GM13977 (cell line): ENCODE results near the gene CXCL16.

Experiments used
- DNase-seq: peaks from one replicate; pipeline ENCODE4 v3.0.0; 2012; ENCODE audit warnings: low spot score
- CTCF ChIP-seq: IDR thresholded peaks from 2 replicates; pipeline ENCODE4 v1.5.1; 2012; ENCODE audit warnings: mild to moderate bottlenecking, control low read depth; ENCODE audit not compliant: insufficient read depth; ENCODE audit errors: extremely low read depth, missing control alignments
- in situ Hi-C: fragments of 300-500 bp; cut with MboI; formaldehyde crosslinking; loops from one replicate; pipeline ENCODE4 v1.12.0; 2022; ENCODE audit warnings: low sequenced_read_pairs, low pct_unique_long_range_greater_than_20kb, mixed read lengths, inconsistent platforms; ENCODE audit not compliant: unreplicated experiment

The CXCL16 gene

DNA sequence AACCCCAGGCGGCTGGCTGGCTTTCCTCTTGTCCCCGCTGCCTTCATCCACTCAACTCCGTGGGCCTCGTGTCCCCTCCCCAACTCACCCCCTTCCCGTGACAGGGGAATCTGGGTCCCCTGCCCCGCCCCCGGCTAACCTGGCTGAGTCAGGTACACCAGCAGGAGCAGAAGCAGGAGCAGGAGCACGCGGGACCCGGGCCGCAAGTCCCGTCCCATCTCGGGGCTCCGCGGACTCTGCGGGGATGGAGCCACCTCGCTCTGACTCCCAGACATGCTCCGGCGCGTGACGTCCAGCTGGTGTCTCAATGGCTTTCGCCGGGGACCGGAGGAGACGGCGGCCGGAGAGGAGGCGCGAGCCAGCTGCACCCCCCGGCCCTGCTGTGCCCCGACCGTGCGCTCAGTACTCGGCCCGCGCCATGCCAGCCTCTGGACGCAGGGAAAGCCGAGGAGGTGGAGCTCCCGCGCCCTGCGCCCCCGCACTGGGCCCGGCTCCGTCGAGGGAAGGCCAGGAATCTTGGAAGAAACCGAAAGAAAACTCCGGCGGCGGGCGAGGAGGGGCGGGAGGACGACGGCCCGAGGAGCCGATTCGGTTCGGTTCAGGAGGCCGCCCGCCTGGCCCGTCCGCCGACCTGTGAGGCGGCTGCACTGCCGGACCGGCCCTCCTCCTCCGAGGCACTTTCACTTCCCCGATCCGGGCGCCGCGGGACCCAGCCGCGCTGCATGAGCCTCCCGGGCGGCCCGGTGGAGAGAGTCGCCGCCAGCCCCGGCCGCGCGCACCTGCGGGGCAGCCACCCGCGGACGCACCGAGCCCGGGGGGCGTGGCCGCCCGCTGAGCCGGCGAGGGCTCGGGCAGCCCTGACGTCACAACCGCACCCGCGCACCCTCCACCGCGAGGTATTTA is at the start of gene CXCL16, which contains the start of gene ZMYND15:
CXCL16 (minus strand) TSS at position 807 of the 903 bp plus-strand sequence; CDS start at position 218, 589 bp downstream.
ZMYND15 (plus strand) TSS at position 712 of the 903 bp plus-strand sequence. CDS start 716 bp downstream, outside the sequence.
- in situ Hi-C loops, result no loop called here
- no peak for TF ChIP-seq CTCF
- DNase-seq, result peak; percentile 90

DNA sequence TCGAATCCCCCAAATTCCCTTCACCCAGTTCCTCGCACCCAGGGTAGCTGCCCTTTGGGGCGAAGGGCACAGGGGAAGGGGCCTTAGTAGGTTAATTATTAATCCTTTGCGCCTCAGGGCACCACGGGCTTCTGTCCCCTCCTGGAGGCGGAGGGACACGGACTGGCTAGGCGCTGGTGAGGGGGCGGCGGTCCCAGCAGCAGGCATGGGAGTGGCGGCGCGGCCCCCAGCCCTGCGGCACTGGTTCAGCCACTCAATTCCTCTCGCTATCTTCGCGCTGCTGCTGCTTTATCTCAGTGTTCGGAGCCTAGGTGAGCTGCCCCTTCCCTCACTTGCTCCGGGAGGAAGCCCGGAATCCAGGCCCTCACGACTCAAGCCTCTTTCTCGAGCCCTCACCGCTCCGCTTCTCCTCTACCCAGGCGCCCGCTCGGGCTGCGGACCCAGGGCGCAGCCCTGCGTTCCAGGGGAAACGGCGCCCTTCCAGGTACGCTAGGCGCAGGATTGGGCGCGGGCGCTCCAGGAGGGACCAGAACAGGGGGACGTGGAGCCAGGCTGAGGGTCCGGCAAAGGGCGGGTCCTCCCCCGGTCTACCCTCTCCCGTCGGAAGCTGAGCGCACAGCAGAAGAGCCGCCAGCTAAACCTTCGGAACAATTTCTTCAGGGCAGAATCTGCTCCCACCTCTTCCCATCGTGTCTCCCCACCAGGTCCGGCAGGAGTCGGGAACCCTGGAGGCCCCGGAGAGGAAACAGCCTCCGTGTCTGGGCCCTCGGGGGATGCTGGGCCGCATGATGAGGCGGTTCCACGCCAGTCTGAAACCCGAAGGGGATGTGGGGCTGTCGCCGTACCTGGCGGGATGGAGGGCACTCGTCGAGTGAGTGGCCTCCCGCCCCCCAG is 49.3 kb upstream of the CXCL16 start, which contains the start of gene GLTPD2:
GLTPD2 (plus strand) TSS at position 158 of the 894 bp plus-strand sequence; CDS start at position 206, 48 bp downstream.
- in situ Hi-C loops, result no loop called here
- TF ChIP-seq CTCF, result no peak
- no peak for DNase-seq

GRCh38 chr17:4788159-4788806 is 48.6 kb upstream of the CXCL16 start:
- TF ChIP-seq CTCF, result no peak
- in situ Hi-C loops, result no loop called here
- DNase-seq, result no peak

DNA sequence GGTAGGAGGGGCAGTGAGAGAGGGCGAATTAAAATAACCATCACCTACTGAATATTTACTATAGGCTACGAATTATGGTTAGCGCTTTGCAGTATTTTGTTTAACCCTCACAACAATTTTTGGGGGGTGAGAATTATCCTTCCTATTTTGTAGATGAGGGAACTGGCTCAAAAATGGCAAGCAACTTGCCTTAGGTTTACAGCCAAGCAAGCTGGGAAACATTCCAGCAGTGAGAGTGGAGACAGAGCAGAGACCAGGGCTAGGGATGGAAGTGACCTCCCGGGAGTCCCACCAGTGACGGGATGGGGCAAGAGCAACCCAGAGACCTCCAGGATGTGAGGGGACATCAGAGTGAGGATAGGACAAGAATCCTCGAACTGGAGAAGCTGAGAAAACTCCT is 46.8 kb upstream of the CXCL16 start:
- TF ChIP-seq CTCF, result no peak
- DNase-seq, result no peak
- in situ Hi-C loops, result no loop called here

DNA sequence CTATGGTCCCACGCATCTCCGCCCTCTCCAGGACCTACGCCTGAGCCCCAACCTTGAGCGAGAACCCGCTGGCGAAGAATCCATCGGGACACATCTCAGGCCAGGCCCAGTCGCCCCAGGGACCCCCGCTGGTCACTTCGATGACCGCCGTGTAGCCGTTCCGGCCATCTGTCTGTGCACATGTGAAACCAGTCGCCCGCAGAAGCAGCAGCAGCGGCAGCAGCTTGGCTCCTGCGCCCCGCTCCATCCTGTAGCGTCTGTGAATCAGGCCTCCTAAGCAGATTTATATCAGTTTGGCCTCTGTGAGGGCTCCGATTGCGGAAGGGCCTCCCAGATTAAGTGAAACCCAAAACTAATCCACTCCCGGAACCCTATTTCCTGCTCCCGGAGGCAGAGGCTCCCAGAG is 46.4 kb upstream of the CXCL16 start, which contains the start of gene VMO1:
VMO1 (minus strand) TSS at position 259 of the 406 bp plus-strand sequence; CDS start at position 247, 12 bp downstream.
- no peak for DNase-seq
- no peak for TF ChIP-seq CTCF
- in situ Hi-C loops, result no loop called here
